Measurements from ENCODE around the gene CAPSL.
"Not testable (repeated sequence)": the region's sequence is repeated elsewhere in the genome, so short reads cannot be mapped to it uniquely, and the experiment has no call there.

Gene CAPSL

DNA sequence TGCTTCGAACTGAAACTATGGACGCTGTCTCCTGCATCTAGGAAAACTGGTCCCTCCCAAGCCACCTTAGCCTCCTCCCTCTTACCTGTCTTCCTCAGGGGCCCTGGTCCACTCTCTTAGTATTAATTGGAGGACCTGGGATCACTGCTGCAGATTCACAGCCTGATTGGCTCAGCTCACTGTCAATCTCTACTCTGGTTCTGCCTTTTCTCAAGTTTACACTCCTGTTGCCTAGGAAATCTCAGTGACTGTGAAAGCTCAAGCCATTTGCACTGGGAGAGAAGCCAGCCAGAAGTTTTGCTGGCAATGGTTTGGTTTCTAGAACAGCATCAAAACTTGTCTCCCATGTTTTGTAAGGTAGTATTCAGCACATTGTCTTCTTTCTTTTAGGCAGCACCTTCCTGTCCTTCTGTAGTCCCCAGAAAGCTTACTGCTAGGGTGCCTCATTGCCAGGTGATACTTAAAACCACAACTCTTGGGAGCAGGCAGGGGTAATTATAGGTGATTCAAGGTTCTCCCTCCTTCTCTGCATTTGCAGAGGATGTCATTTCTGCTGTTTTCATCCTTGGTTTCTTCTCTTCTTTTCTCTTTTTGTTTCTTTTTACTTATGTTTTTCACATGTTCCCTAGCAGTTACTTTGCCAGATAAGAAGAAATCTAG lies at the start of gene CAPSL:
TSS of gene CAPSL (minus strand) at position 55 of the 660 bp plus-strand sequence. CDS start 17,502 bp downstream, outside the sequence.
- DNase-seq (ENCODE audit: low read depth), result no peak

DNA sequence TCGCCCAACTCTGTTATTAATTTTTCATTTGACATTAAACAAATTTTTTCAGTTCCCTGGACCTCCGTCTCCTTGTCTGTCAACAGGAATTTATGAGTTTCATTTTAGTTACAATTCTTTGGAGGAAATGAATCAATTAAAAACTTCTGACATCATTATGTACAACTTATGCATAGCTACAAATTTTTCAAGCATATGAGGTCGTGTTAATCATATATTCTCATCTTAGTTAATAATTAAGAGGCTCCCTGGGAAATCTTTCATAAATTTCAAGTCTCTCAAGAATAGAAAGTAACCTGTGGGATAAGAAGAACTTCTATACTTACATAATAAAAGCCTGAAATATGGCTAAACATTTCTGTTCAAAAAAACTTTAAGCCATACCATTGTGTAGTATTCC lies 49.4 kb upstream of the CAPSL start:
- DNase-seq (ENCODE audit: low read depth), result no peak

DNA sequence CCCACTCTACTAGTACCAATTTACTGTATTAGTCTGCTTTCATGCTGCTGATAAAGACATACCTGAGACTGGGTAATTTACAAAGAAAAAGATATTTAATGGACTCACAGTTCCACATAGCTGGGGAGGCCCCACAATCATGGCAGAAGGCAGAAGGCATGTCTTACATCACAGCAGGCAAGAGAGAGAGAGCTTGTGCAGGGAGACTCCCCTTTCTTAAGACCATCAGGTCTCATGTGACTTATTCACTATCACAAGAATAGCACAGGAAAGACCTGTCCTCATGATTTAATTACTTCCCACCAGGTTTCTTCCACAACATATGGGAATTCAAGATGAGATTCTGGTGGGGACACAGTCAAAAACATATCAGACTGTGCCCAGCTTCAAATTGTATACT lies 41.3 kb upstream of the CAPSL start:
- no peak for DNase-seq (ENCODE audit: low read depth)

DNA sequence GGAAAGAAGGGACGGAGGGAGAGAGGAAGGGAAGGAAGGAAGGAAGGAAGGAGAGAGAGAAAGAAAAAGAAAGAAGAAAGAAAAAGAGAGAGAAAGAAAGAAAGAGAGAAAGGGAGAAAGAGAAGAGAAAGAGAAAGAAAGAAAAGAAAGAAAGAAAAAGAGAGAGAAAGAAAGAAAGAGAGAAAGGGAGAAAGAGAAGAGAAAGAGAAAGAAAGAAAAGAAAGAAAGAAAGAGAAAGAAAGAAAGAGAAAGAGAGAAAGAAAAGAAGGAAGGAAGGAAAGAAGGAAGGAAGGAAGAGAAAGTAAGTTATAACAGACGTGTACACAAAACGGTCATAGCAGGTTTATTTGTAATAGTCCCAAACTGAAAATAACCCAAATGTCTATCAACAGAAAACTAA lies 38.4 kb upstream of the CAPSL start:
- DNase-seq (ENCODE audit: low read depth), result not testable (repeated sequence)

DNA sequence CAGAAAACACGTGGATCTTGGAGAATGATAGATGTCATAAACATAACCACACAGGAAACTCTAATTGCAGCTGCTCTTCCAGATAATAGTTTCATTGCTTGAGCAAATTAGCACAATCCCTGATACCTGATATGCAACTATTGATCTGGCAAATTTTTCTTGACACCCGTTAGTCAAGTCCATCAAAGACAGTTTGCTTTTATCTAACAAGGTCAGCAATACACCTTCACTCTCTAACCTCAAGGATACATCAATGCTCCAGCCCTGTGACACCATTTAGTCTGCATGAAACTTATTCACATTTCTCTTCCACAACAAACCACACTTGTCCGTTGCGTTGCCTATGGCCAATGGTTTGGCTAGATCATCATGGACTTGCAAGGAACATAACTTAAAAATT lies 36.1 kb upstream of the CAPSL start:
- no peak for DNase-seq (ENCODE audit: low read depth)

DNA sequence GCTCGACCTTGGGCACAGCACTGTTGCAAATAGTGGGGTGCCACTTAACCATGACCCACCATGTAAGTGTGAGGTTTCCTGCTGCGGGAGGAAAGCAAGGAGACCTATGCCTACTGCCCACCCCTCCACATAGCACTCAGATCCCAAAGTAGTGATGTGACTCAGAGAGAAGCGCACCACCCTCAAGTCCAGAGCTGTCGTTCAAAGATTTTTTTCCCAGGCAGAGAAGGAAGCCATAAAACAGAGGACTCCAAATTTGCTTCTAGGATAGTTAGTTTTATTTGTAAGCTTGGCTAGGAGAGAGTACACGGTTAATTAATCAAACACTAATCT lies 33.4 kb upstream of the CAPSL start:
- DNase-seq (ENCODE audit: low read depth), result no peak

DNA sequence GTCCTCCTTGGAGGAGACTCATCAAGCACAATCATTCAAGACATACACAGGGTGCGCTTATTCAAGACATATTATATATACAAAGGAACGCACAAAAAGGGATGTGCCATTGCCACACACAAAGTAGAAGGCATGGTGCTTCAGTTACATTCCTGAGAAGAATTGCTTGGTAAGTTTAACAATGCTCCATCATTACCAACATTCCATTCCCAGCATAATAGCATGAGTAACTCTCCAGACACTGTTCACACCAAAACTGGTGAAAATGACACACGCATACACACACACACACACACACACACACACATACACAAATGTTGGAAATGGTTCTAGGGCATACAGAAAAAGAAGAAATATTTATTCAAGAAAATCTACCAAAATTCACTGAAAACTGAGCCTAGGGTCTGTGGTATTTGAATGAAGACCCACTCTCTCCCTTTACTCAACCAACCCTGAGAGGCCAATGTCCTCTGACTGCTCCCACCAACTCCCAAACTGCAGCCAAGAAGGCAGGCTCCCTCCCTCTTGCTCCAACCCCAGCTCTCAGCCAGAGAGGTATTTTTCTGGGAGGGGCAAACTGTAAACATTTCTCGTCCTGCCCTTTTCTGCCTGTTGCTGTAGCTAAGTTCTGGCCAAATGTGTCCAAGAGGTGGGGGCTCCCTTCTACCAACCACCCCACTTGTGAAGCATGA lies 32.9 kb upstream of the CAPSL start:
- DNase-seq (ENCODE audit: low read depth), result no peak

DNA sequence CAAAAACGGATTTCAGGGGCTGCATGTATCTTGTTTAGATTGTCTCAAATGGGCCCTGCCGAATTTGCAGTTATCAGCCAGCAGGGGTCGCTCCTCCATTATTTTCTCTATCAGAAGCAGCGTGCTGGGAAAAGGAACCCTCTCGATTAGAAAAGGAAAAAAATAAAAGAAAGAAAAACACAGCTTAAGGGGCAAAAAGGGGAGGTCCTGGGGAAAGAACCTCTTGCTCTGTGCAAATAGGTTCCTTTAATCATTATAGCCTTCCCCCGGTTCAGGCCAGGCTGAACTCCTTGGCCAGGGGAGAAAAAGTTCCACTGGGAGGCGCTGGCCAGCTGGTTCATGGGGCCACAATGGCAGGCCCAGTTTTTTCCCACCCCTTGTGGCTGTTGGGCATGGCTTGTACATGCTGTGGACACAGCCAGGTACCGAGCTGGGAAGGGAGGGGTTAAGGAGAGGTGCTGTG lies 25.0 kb upstream of the CAPSL start:
- DNase-seq (ENCODE audit: low read depth), result no peak

DNA sequence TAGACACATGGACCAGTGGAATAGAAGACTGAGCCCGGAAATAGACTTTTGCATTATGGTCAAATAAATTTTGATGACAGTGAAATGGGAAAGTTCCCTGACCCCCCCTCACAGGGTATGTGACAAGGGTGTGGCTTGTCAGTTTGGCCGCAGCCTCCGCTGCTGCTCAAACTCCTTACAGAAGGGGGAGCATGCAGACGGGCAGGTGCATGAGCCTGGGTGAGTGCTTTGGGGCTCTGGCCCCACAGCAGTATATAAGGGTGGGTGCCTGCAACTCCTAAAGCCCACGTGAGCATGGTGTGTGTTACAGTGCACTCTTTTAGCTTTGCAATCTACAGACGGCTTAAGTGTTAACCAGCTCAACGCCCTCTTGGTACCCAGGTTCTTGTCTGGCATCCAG lies 21.9 kb upstream of the CAPSL start:
- no peak for DNase-seq (ENCODE audit: low read depth)

DNA sequence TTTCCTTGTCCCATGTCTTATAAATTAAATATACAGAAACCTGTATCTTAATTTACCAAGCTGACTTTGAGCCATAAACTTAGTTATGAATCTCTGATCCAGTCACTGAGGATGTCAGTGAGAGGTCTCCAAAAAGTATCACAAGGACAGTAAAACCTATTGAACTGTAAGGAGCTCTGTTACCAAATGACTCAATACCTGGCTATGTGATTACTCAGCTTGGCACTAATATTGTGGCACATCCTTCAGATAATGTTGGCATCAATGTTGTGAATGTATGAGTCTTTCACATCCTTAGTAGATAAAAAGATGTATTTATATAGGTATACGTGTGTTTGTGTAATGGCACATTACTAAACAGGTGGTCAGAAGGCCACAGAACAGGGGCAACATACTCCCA lies 18.0 kb upstream of the CAPSL start:
- no peak for DNase-seq (ENCODE audit: low read depth)

DNA sequence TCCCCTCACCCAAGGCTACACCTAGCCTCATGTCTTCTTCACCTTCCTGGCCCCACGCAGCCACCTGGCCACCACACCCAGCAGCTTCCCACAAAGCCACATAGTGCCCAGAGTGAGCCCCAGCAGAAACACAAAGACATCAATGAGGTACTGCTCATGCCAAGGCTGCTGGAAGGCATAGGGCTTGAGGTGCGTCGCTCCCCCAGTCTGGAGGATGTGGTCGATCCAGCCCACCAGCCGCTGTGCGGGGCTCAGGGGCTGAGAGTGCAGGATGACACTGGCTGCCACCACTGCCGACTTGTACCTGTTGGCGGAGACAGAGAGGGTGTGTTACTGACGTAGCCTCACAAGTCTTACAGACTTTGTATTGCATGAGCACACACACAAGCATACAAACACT lies 15.8 kb upstream of the CAPSL start:
- no peak for DNase-seq (ENCODE audit: low read depth)

DNA sequence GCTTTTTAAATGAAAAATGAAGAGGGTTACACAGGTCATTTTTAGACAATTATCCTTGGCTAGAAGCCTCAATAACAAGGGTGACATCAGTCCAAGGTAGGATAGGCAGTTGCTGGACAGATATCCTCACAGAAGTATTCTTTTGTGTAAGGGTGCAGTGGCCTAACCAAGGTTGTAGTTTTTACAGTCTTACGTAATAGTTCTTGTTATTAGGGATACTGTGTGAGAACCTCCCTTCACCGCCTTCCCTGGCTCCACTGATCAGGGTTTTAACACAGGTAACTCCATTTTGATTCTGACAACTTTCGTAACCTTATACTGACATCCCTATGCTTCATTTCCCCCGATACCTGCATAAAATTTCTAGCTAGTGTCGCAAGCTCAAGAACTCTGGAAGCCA lies 8.7 kb upstream of the CAPSL start:
- DNase-seq (ENCODE audit: low read depth), result no peak

DNA sequence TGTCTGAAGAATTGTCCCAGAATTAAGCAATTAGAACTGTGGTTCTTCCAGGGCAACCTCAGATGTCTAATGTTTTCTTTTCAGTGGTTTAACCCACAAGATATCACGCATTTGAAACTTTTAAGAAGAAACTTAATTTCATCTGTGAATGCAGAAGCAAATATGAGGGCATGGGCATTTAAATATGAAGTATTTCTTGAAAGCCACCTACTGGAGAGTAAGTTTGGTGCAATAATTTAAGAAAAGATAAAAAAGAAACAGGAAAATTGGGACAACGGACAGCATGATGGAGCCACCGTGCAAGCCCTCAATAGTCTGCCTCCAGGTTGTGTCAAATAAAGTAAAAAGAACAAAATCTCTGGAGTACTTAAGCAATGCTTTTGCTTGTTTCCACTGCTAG lies 1.2 kb upstream of the CAPSL start:
- no peak for DNase-seq (ENCODE audit: low read depth)

DNA sequence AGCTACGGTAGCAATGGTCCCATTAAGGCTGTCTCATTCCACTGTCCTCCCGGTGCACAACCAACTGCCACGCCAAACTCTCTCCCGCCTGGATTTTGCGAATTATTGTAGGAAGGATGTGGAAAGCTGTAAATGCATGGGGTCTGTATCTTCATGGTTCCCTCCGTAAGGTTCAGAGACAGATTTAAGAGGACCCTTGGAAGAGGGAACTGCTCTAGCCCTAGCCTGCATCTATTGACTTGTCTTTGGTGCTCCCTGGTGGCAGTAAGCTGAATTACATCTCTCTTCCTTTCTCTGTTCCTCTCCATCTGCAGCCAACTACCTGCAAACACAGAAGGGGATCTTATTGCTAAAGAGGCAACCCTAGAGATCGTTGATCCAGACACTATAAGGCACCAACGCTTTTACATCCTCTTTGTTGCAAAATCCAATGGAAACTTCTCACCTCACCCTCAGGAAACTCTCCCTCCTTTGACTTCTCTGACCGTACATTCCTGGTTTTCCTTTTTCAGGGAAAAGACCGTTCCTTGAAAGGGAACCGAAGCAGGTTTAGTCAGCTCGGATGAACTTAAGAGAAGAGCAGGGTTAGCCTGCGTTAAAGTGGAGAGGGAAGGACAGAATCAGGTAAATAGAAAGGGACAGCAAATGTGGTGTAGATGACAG lies 11.9 kb downstream of the CAPSL start:
- DNase-seq (ENCODE audit: low read depth), result peak; percentile 40

DNA sequence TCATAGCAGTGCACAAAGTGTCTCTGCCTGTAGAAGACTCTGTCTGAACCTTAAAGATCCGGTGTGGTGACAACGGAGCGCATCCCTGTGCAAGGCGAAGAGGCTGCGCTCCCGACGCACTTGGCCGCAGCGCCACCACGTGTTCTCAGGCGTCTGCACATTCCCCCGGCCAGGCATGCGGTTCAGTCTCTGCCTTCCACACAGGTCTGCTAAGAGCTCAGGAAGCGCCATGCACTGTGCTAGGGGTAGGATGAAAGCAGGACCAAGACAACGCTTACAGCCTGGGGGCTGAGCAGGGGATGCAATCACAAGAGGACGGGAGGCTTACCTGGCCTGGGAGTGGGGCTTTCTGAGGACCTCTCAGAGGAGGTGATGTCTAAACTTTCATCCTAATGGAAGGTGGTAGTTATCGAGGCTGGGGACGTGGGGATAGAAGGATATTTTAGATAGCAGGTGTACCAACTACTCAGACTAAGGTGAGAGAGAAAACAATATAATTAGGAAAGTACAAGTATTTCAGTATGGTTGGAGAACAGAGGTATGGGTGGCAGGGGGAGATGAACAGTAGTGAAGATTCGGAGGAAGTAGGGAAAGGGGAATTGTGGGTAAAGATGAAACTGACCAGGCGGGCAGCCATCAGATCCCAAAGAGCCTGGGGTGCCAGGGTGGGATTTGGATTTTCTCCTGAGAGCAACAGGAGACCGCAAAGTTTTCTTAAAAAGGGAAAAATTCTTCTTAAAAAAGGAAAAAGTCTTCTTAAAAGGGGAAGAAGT lies 13.3 kb downstream of the CAPSL start:
- peak; percentile 75 for DNase-seq (ENCODE audit: low read depth)

DNA sequence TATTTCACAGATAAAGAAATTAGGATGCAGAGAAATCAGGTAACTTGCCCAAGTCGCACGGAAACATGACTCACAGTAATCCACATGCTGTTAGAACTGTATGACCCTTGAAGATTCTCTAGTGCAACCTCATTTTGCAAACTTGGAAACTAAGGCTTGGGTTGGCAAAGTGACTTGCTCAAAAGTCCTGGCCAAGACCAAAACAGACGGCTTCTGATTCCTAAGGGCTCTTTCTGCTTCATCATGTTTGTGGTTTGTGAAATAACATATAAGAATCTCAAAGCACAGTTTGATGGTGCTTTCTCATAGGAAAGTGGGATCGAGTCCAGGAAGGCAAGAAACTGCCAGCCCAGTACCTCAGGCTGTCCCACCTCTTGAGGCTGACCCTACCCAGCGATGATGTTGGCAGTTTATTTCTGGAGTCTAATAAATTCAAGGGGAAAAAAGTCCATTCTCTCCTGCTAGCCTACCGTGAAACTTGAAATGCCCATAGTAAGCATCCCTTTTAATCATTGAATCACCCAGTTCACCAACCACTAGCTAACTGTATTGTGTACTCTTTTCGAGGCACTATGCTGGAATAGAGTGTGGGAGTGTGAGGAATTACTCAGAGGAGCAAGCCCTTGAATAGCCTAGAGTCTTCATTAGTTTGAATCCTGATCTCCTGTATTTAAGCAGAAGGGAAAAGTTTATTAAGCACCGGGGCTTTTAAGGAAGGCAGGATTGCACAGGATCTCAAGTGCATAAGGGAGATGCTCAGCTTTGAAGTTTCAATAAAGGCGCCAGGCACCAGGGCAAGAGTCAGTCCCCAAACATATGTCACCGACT lies 14.1 kb downstream of the CAPSL start:
- no peak for DNase-seq (ENCODE audit: low read depth)

DNA sequence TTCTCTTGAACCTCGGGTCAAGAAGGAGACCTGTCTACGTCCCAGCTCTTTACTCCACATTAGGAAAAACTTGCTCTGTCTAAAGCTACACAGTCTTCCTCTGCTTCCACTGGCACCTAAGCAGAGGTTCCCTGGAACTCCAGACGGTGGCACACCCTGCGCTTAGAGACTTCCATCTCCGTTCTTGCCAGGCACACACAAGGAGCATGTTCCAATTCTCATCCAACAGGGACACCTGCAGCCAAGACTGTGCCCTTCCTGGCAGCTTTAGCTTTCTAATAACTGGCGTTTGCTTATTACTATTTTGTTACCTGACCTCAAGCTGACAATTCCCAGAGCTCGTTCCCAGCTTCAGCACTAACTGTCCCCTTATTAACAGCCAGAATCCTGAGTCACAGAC lies 16.0 kb downstream of the CAPSL start:
- DNase-seq (ENCODE audit: low read depth), result no peak

DNA sequence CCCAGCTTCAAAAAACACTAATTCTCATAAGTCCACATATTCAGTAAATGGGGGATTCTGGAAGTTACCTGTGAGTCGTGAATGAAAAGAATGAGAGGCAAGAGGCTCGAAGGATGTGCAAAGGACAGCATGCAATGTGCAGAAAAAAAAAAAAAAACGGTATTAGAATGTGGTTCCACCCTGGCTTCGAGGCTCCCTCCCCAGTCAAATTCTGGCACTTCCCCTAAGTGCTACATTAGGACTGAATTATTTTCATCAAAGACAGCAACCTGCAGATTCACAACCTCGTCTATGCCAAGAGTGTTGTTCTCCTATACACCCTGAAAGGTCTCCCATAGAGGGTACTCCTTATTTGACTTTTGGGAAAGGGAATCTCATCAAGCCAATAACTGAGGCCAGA lies 16.5 kb downstream of the CAPSL start:
- no peak for DNase-seq (ENCODE audit: low read depth)

DNA sequence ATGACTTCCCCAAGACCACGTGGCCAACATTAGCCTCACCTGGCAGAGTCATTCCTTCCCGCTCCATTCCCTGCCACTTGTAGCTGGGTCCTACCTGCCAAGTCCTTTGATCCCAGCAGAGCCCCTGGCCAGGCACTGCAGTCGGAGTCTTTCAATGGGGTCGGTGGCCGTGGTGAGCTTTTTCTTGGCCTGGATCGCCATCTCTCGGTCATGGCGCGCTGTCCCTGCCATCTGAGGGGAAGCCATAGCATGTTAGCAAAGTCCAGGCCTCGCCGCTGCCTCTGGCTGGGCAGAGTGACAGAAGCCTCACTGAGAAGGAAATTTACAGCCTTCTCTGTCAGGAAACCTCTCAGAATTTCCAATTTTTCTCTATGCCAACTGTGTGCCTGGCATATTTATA lies 17.5 kb downstream of the CAPSL start:
- DNase-seq (ENCODE audit: low read depth), result no peak

DNA sequence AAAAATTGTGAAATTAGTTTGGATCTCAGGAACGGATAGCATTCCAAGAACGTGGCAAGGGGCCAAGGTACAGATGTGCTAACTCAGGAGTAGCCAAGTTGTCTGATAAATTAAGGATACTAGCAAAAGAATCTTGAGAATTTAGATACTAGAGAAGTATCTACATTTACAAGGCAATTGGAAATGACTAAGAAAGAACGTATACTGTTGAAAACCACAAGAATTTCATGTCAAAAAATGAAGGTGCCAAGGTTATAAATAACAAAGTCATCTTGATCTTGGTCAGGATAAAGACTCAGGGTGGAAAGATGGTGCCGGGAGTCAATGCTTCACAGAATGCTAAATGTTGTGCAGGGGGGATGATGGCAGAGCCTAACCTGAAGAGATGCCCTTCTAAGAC lies 19.2 kb downstream of the CAPSL start:
- no peak for DNase-seq (ENCODE audit: low read depth)

DNA sequence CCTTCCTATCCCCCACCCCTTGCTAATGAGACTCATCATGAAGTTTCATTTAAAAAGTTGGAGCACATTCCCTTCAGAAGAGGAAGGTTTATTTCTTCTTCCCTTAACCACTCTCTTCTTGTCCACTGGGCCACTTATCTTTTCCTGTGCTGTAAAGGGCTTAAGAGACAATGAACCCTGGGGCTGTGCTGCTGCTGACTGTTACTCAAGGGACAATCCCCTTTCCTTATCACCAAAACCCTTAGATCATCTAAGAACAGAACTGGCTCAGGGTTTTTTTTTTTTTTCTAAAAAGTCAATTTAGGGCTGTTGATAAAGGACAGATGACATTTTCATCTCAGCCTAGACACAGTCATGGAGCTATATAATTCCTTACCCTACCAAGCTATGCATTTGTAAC lies 29.6 kb downstream of the CAPSL start:
- DNase-seq (ENCODE audit: low read depth), result no peak

DNA sequence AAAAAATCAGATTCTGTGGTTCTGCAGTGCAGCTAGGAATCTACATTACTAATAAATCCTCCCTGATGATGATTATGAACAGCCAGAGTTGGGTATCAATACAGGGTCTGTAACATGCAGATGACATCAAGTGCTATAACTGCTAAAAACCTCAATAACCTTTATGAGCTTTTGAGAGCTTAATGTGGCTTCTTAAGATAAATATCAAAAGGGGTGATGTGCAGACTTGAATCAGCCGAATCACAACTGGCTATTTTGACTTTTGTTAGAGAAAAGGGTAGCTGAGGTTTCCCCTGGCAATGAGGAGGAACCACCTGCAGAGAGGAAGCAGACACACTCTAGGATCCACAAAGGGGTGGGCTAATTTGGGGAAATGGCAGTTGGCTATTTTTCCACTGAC lies 30.2 kb downstream of the CAPSL start:
- no peak for DNase-seq (ENCODE audit: low read depth)

Measured in stimulated activated CD8-positive, alpha-beta memory T cell treated with anti-CD3 and anti-CD28 coated beads, Interleukin-12 subunit alpha, Interleukin-12 subunit beta, amount 100 ng/mL, for 1 hour (primary cell).